HG03196 (cell line): Measurements from ENCODE around the gene LCE5A.
"Not testable (repeated sequence)": the region's sequence is repeated elsewhere in the genome, so short reads cannot be mapped to it uniquely, and the experiment has no call there.

Experiments
- ATAC-seq: cut with Tn5 transposase; IDR thresholded peaks from one replicate; pipeline ENCODE4 v1.9.1; 2021; ENCODE audit not compliant: unreplicated experiment

Gene LCE5A, protein sequence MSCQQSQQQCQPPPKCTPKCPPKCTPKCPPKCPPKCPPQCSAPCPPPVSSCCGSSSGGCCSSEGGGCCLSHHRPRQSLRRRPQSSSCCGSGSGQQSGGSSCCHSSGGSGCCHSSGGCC

GRCh38 chr1:152510503-152510902, at the start of gene LCE5A:
LCE5A (plus strand) TSS chr1:152510803; CDS start chr1:152511535, 732 bp downstream.
- ATAC-seq: no peak

GRCh38 chr1:152461544-152461943, 49.1 kb upstream of the LCE5A start:
- ATAC-seq: no peak

DNA sequence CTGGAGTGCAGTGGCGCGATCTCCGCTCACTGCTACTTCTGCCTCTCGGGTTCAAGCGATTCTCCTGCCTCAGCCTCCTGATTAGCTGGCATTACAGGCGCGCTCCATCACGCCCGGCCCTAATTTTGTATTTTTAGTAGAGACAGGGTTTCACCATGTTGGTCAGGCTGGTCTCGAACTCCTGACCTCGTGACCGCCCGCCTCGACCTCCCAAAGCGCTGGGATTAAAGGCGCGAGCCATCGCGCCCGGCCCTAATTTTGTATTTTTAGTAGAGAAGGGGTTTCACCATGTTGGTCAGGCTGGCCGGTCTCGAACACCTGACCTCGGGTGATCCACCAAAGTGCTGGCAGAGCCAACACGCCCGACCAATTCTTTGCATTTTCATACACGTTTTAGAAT, 48.0 kb upstream of the LCE5A start:
- no peak for ATAC-seq

GRCh38 chr1:152466217-152466616, 44.4 kb upstream of the LCE5A start:
- no peak for ATAC-seq

GRCh38 chr1:152473887-152474537, 36.6 kb upstream of the LCE5A start:
- no peak for ATAC-seq

GRCh38 chr1:152479792-152480595, 30.6 kb upstream of the LCE5A start:
- no peak for ATAC-seq

GRCh38 chr1:152481869-152482664, 28.5 kb upstream of the LCE5A start:
- no peak for ATAC-seq

DNA sequence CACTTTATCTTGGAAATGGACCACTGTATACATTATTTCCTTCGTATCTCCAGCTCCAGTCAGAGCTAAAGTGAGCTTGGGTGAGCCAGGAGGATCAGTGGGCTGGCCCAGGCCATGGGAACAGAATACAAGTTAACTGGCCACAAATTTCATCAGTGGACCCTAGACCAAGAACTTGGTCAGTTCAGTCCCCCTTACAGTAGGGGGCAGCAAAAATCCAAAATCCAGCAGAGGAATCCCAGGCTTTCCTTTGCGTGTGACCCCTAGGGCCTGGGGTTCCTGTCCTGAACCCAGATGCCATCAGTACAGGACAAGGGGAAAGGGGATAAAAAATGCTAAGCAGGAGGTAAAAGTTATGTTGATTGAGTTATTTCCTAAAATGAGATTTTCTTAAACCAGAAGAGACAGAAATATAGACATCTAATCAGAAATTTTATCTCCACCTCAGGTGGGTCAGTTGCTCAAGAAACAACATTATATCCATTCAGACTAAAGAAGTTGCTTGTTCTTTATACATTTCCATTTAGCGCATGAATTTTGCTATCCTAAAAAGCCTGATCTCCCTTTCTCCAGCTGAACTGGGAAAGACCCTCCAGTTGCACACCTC, 24.1 kb upstream of the LCE5A start:
- ATAC-seq: no peak

DNA sequence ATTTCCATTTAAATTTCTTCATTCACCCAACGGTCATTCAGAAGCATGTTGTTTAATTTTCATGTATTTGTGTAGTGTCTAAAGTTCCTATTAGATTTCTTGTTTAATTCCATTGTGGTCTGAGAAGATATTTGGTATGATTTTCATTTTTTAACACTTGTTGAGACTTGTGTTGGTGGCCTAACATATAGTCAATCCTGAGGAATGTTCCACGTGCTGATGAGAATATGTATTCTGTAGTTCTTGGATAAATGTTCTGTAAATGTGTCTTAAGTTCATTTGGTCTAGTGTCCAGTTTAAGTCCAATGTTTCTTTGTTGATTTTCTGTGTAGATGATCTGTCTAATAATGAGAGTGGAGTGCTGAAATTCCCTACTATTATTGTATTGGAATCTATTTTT, 22.7 kb upstream of the LCE5A start:
- no peak for ATAC-seq

DNA sequence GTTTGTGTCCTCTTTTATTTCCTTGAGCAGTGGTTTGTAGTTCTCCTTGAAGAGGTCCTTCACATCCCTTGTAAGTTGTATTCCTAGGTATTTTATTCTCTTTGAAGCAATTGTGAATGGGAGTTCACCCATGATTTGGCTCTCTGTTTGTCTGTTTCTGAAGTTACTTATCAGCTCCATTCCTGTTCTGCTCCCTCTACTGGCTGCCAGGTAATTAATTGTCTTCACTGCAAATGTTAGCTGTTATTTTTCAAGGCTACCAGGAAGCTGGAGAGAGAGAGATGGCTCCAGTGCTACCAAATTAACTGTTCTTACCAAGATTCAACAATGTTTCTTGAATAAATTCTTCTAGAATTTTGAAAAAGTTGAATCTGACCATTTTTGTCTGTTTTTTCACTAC, 19.1 kb upstream of the LCE5A start:
- not testable (repeated sequence) for ATAC-seq

DNA sequence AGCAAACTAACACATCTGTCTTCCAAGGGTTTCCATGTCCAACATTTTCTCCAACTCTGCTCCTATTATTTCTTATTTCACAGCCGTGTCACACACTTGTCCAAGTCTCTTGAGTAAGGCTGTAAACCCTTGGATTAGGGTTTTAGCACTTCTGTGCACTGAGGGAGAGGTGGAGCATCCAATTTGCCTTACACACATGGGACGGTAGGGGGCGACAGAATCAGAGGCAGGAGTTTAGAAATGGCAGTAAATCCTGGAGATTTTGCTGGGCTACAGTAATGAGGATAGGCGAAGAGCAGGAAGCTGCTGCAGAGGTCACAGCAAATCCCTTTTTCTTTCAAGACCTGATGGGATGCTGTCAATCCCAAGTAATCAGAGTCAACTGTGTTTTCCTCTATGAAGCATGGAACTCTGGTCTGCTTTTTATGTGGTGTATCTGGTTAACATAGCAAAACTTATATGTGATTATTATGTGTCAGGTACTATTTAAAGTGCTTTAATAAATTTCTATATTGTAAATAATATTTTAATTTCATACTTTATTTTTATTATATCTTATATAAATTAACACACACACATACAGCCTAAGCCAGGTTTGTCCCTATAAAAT, 15.4 kb upstream of the LCE5A start:
- no peak for ATAC-seq

DNA sequence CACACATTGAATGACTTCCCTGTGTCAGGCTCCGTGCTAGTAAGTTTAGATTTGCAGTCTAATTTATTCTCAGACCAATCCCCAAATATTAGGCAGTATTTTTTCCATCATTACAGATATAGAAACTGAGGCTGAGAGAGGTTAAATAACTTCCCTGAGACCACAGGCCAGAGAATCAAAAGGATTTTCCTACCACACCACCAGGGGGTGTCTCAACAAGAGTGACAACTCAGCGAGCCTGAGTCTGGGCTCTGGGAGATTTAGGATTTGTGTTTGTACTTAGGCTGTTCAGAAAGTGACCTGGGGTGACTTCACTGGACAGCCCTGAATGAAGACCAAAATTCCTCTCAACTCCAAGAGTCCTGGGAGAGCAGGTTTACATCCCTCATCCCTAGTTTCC, 13.3 kb upstream of the LCE5A start:
- ATAC-seq: no peak

DNA sequence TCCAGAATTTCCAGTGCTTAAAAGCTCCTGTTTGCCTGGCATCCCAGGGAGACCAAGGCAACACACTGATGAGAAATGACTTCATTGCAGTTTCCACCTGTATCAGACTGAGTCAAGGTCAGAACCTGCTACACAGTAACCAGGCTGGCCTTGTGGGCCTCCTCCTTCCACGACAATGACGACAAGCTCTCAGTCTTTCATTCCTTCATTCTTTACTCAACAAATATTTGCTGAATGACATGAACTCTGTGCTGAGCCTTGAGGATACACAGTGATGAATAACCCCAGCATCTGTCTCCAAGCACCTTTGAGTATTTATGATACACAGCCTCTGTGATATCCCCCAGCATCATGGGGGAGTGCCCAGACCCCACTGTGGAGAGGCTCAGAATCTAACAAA, 8.9 kb upstream of the LCE5A start:
- ATAC-seq: no peak

GRCh38 chr1:152502496-152503180, 8.0 kb upstream of the LCE5A start:
- no peak for ATAC-seq

DNA sequence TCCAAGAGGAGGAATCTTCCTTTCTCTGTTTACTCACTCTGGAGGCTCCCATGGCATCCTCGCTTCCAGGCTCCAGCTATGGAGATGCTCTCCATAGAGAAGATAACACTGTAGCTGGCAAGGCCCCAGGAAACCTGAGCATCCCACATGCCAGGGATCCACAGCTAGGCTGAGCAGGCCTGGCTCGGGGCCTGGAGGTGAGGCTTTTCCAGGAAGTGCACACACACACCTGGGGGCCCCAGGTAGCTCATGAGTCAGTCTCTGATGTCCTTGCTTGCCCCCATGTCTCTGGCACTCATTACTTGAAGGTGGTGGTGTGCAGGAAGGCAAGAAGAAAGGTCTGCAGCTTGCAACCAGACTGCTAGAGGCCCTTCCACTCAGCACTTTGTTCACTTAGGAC, 5.5 kb upstream of the LCE5A start:
- no peak for ATAC-seq

GRCh38 chr1:152506899-152507498, 3.6 kb upstream of the LCE5A start:
- no peak for ATAC-seq

GRCh38 chr1:152511596-152511995, 993 bp downstream of the LCE5A start:
- no peak for ATAC-seq

GRCh38 chr1:152513081-152513480, 2.5 kb downstream of the LCE5A start:
- no peak for ATAC-seq

GRCh38 chr1:152514715-152515433, 4.3 kb downstream of the LCE5A start:
- ATAC-seq: no peak
